Mesenchymal stem cell (in vitro differentiated cells and primary cell): ENCODE measurements around the gene TLX2.

Source experiments
- DNase-seq: peaks from one replicate; pipeline ENCODE4 v3.0.0-alpha.2; 2013
- H2AFZ ChIP-seq: one replicate; pipeline ENCODE4 v1.6.1; 2013; ENCODE audit warnings: low read depth, mild to moderate bottlenecking, control low read depth, inconsistent platforms, low read length, moderate library complexity
- H2AK5ac ChIP-seq: 2 replicates; pipeline ENCODE4 v1.6.1; 2013; ENCODE audit warnings: low read length, moderate library complexity, mild to moderate bottlenecking, inconsistent platforms; ENCODE audit not compliant: severe bottlenecking
- H2BK120ac ChIP-seq: one replicate; pipeline ENCODE4 v1.6.1; 2013; ENCODE audit warnings: low read depth, mild to moderate bottlenecking, inconsistent platforms, low read length, moderate library complexity
- H2BK12ac ChIP-seq, 2 experiments: one replicate each; pipeline ENCODE4 v1.6.1; 2013; ENCODE audit warnings: inconsistent platforms in 2 of 2, low read length in 2 of 2, mild to moderate bottlenecking in 2 of 2, moderate library complexity in 2 of 2, control low read depth in 1 of 2
- H2BK15ac ChIP-seq: one replicate; pipeline ENCODE4 v1.6.1; 2013; ENCODE audit warnings: mild to moderate bottlenecking, low read depth, inconsistent platforms; ENCODE audit not compliant: poor library complexity, severe bottlenecking
- H2BK5ac ChIP-seq: 2 replicates; pipeline ENCODE4 v1.6.1; 2013; ENCODE audit warnings: low read depth, mild to moderate bottlenecking, low read length, control low read depth, inconsistent platforms; ENCODE audit not compliant: poor library complexity, severe bottlenecking
- H3K14ac ChIP-seq, 2 experiments: one replicate each; pipeline ENCODE4 v1.6.1; 2013; ENCODE audit warnings: inconsistent platforms in 2 of 2, low read length in 2 of 2, control low read depth in 1 of 2, mild to moderate bottlenecking in 1 of 2, moderate library complexity in 1 of 2
- H3K18ac ChIP-seq, 2 experiments: one replicate each; pipeline ENCODE4 v1.6.1; 2013; ENCODE audit warnings: inconsistent platforms in 2 of 2, low read length in 2 of 2, control low read depth in 1 of 2, low read depth in 1 of 2, mild to moderate bottlenecking in 1 of 2
- H3K23ac ChIP-seq, 2 experiments: one replicate each; pipeline ENCODE4 v1.6.1; 2013; ENCODE audit warnings: inconsistent platforms in 2 of 2, low read length in 2 of 2, mild to moderate bottlenecking in 2 of 2, moderate library complexity in 2 of 2, control low read depth in 1 of 2
- H3K27ac ChIP-seq: 2 replicates; pipeline ENCODE4 v1.5.1; 2013; ENCODE audit warnings: mild to moderate bottlenecking, moderate library complexity, low read length, control low read depth, inconsistent platforms; ENCODE audit not compliant: poor library complexity, severe bottlenecking
- H3K27me3 ChIP-seq, 2 experiments: 2 replicates each; pipeline versions ENCODE4 v1.6.1 to v1.7.0; 2013; ENCODE audit warnings: low read length in 2 of 2, mild to moderate bottlenecking in 2 of 2, moderate library complexity in 2 of 2, control low read depth in 1 of 2, inconsistent platforms in 1 of 2; ENCODE audit not compliant: control insufficient read depth in 1 of 2, insufficient read depth in 1 of 2
- H3K36me3 ChIP-seq, 2 experiments: 2 replicates each; pipeline versions ENCODE4 v1.6.1 to v1.7.0; 2013; ENCODE audit warnings: low read length in 2 of 2, control low read depth in 1 of 2, inconsistent platforms in 1 of 2, low read depth in 1 of 2, mild to moderate bottlenecking in 1 of 2; ENCODE audit not compliant: insufficient read depth in 2 of 2, control insufficient read depth in 1 of 2
- H3K4ac ChIP-seq, 2 experiments: one replicate each; pipeline ENCODE4 v1.6.1; 2013; ENCODE audit warnings: inconsistent platforms in 2 of 2, low read length in 2 of 2, mild to moderate bottlenecking in 2 of 2, moderate library complexity in 2 of 2, control low read depth in 1 of 2, low read depth in 1 of 2
- H3K4me1 ChIP-seq: 2 replicates; pipeline ENCODE4 v1.6.1; 2013; ENCODE audit warnings: low read depth, low read length, control low read depth; ENCODE audit not compliant: control insufficient read depth, insufficient read depth
- H3K4me2 ChIP-seq: 2 replicates; pipeline ENCODE4 v1.6.1; 2013; ENCODE audit warnings: low read length, mild to moderate bottlenecking, inconsistent platforms; ENCODE audit not compliant: poor library complexity, severe bottlenecking
- H3K4me3 ChIP-seq, 2 experiments: 2 replicates each; pipeline versions ENCODE4 v1.5.1 to v1.7.0; 2013; ENCODE audit warnings: low read length in 2 of 2, mild to moderate bottlenecking in 2 of 2, control low read depth in 1 of 2, low read depth in 1 of 2; ENCODE audit not compliant: insufficient read depth in 1 of 2
- H3K79me1 ChIP-seq: replicated peaks from 2 replicates; pipeline ENCODE4 v1.6.1; 2013; ENCODE audit warnings: mild to moderate bottlenecking, control low read depth, low read length, inconsistent platforms; ENCODE audit not compliant: poor library complexity, severe bottlenecking
- H3K9ac ChIP-seq: 2 replicates; pipeline ENCODE4 v1.7.0; 2013; ENCODE audit warnings: mild to moderate bottlenecking, low read length, moderate library complexity
- H3K9me3 ChIP-seq: 2 replicates; pipeline ENCODE4 v1.7.0; 2013; ENCODE audit warnings: mild to moderate bottlenecking, low read length; ENCODE audit not compliant: control insufficient read depth
- H4K8ac ChIP-seq: one replicate; pipeline ENCODE4 v1.6.1; 2013; ENCODE audit warnings: inconsistent platforms, mild to moderate bottlenecking, low read length, moderate library complexity
- H4K91ac ChIP-seq: one replicate; pipeline ENCODE4 v1.6.1; 2013; ENCODE audit warnings: mild to moderate bottlenecking, low read length, inconsistent platforms
- WGBS: methylation state at CpG from one replicate; pipeline ENCODE4 v1.1.7; 2013; ENCODE audit warnings: mixed read lengths; 5-methylcytosine and 5-hydroxymethylcytosine counted together

TLX2 gene

GRCh38 chr2:74510272-74510671 lies 4.0 kb upstream of the TLX2 start:
- Histone ChIP-seq H3K9ac (no peak overlapping the region), H4K8ac (no peak overlapping the region)
- 84% methylated on average over 4 of the region's 4 CpGs for WGBS

DNA sequence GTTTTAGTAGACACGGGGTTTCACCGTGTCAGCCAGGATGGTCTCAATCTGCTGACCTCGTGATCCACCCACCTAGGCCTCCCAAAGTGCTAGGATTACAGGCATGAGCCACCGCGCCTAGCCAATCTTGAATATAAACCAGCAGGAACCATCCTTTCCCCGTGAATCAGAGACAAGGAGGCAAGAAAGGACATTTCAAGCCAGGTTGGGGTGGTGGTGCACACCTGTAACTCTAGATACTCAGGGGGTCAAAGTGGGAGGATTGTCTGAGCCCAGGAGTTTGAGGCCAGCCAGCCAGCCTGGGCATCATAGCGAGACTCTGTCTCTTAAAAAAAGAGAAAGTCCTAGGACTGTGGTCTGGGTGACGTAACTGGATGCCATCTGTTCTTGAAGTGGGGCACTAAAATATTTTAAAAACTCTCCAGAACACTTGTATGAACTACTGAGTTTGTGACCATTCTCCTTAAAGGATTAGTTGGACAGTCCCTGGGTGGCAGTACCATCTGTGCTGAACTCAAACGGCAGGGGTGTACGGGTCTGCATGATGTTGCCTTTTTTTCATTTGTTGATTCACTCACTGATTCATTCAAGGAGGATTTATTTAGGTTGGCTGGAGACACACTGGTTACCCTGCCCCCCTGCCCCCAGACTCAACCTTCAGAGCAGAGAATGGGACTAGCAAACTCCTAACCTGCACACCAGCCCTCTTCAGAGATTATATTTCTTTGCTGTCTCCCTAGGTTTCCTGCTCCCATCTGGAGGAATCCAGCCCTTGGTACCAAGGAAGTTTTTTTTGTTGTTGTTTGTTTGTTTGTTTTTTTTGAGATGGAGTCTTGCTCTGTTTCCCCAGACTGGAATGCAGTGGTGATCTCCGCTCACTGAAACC lies 2.9 kb upstream of the TLX2 start:
- Histone ChIP-seq H4K91ac (no peak overlapping the region), H3K9ac (no peak overlapping the region), H3K36me3 (peaks cover 0 to 3% of the 10 kb centered on the region in 2 experiments), H3K4me3 (no peak overlapping the region), H3K23ac (no peak overlapping the region), H2BK120ac (no peak overlapping the region), H3K9me3 (no peaks in the 10 kb centered on the region), H3K18ac (no peak overlapping the region), H3K4me1 (peaks cover 30% of the 10 kb centered on the region), H3K4me2 (no peak overlapping the region), H2BK12ac (no peak overlapping the region), H4K8ac (no peak overlapping the region), H2AFZ (no peak overlapping the region), H3K14ac (no peak overlapping the region), H2AK5ac (no peak overlapping the region), H3K79me1 (peaks cover 7% of the 10 kb centered on the region), H3K27ac (no peak overlapping the region), H2BK5ac (no peak overlapping the region), H3K4ac (no peak overlapping the region), H3K27me3 (peaks cover 60 to 67% of the 10 kb centered on the region in 2 experiments), H2BK15ac (no peak overlapping the region)
- 66% methylated on average over 10 of the region's 11 CpGs for WGBS
- no peak for DNase-seq

More at GRCh38 chr2:74510272-74510671, 4.0 kb upstream of the TLX2 start:
- H3K9me3 ChIP-seq = no peaks in the 10 kb centered on the region
- H3K4ac ChIP-seq = no peak overlapping the region
- no peak overlapping the region for H3K4me2 ChIP-seq
- no peak overlapping the region for H3K18ac ChIP-seq
- H3K4me1 ChIP-seq = peaks cover 31% of the 10 kb centered on the region
- H3K14ac ChIP-seq = no peak overlapping the region
- no peak for DNase-seq
- no peak overlapping the region for H2BK120ac ChIP-seq
- peaks cover 13% of the 10 kb centered on the region for H3K79me1 ChIP-seq
- no peak overlapping the region for H4K91ac ChIP-seq
- no peak overlapping the region for H3K4me3 ChIP-seq
- peaks cover 49 to 57% of the 10 kb centered on the region in 2 experiments for H3K27me3 ChIP-seq
- no peak overlapping the region for H3K27ac ChIP-seq
- peaks cover 7 to 8% of the 10 kb centered on the region in 2 experiments for H3K36me3 ChIP-seq
- H2AK5ac ChIP-seq = no peak overlapping the region
- H2BK5ac ChIP-seq = no peak overlapping the region
- H3K23ac ChIP-seq = no peak overlapping the region
- no peak overlapping the region for H2BK12ac ChIP-seq
- H2AFZ ChIP-seq = no peak overlapping the region
- H2BK15ac ChIP-seq = no peak overlapping the region

DNA sequence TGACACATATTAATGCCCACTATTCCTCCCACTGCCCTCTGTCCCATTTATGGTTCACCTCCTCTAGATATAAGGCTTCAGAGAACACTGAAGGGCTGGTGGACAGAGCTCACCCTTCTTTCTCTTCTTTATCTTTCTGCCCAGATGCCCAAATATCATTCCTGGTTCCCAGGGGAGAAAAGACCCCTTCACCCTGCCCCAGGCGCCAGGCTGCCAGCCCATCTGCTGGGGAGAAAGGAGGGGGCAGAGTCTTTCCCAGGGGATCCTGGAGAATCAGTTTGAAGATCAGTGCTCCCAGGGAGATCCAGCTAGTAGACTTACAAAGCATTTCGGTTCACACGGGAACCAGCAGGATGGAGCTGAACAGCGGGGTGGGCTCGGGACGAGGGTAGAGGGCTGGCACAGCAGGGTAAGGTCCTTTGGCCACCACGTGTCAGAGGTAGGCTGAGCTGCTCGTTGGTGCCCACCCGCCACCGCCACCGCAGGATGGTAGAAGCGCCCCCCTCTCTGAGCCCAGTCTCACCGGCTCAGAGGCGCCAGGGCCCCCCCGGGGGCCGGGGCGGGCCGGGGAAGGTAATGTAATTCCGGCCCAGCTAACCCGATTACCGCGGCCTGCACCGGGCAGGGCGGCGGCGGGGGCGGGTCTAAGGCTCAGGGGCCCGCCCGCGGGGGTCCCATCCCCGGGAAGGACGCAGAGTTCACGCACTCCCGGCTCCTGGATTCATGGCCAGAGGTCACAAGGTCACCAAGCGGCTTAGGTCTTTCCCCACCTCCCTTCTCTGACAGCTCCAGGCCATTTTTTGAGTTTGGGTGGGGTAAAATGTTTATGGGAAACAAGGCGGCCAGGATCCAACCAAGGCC lies 1.3 kb upstream of the TLX2 start:
- peak overlapping the region in 1 of 2 experiments; percentile 77 for H3K23ac ChIP-seq

More for the DNA sequence above, 1.3 kb upstream of the TLX2 start:
- Histone ChIP-seq H3K14ac (no peak overlapping the region), H2BK12ac (no peak overlapping the region), H3K9me3 (no peaks in the 10 kb centered on the region), H4K91ac (no peak overlapping the region), H3K18ac (no peak overlapping the region), H2BK15ac (no peak overlapping the region), H3K79me1 (no peaks in the 10 kb centered on the region), H3K27ac (no peak overlapping the region), H2BK120ac (no peak overlapping the region), H3K27me3 (peaks cover 75 to 83% of the 10 kb centered on the region in 2 experiments), H3K4me2 (no peak overlapping the region), H2BK5ac (no peak overlapping the region), H2AK5ac (no peak overlapping the region), H3K4me1 (peaks cover 21% of the 10 kb centered on the region), H4K8ac (no peak overlapping the region), H3K4me3 (no peak overlapping the region), H2AFZ (no peak overlapping the region), H3K4ac (no peak overlapping the region), H3K36me3 (peaks cover 0 to 3% of the 10 kb centered on the region in 2 experiments), H3K9ac (no peak overlapping the region)
- WGBS = 2% methylated on average over 34 of the region's 36 CpGs
- no peak for DNase-seq
